H9 (cell line): ENCODE data around the gene PERCC1. TPM values are rescaled to one million over a fixed set of nuclear protein-coding genes. Genes with fewer than 3 reads are reported as not detected.

Experiments used
- DNase-seq: peaks from one replicate; pipeline ENCODE4 v3.0.0-alpha.2; 2017
- H2AFZ ChIP-seq: one replicate; pipeline ENCODE4 v1.6.1; 2013; ENCODE audit warnings: mild to moderate bottlenecking, low read length, control low read depth, moderate library complexity
- H2AK5ac ChIP-seq: 2 replicates; pipeline ENCODE4 v1.6.1; 2013; ENCODE audit warnings: low read length, control low read depth, mixed read lengths; ENCODE audit not compliant: insufficient read length
- H2BK120ac ChIP-seq: one replicate; pipeline ENCODE4 v1.6.1; 2013; ENCODE audit warnings: low read depth, mild to moderate bottlenecking, low read length, control low read depth, inconsistent platforms; ENCODE audit not compliant: poor library complexity, severe bottlenecking
- H2BK12ac ChIP-seq: 2 replicates; pipeline ENCODE4 v1.6.1; 2013; ENCODE audit warnings: low read length, control low read depth, mixed read lengths, low read depth; ENCODE audit not compliant: insufficient read length
- H2BK15ac ChIP-seq: 2 replicates; pipeline ENCODE4 v1.6.1; 2013; ENCODE audit warnings: low read depth, low read length, control low read depth
- H2BK20ac ChIP-seq: one replicate; pipeline ENCODE4 v1.6.1; 2013; ENCODE audit warnings: low read depth, mild to moderate bottlenecking, low read length, control low read depth, inconsistent platforms; ENCODE audit not compliant: poor library complexity, severe bottlenecking
- H2BK5ac ChIP-seq: 2 replicates; pipeline ENCODE4 v1.6.1; 2013; ENCODE audit warnings: low read length, control low read depth, mixed read lengths; ENCODE audit not compliant: insufficient read length
- H3K14ac ChIP-seq: 2 replicates; pipeline ENCODE4 v1.6.1; 2013; ENCODE audit warnings: low read length, control low read depth; ENCODE audit not compliant: insufficient read depth
- H3K18ac ChIP-seq: 2 replicates; pipeline ENCODE4 v1.6.1; 2013; ENCODE audit warnings: low read depth, mild to moderate bottlenecking, mixed read lengths, low read length, control low read depth; ENCODE audit not compliant: insufficient read length
- H3K23ac ChIP-seq: 2 replicates; pipeline ENCODE4 v1.6.1; 2013; ENCODE audit warnings: low read length, control low read depth, mixed read lengths, low read depth; ENCODE audit not compliant: insufficient read length
- H3K23me2 ChIP-seq: 2 replicates; pipeline ENCODE4 v1.6.1; 2013; ENCODE audit warnings: low read depth, mild to moderate bottlenecking, mixed read lengths, low read length, control low read depth; ENCODE audit not compliant: insufficient read length, poor library complexity, severe bottlenecking
- H3K27ac ChIP-seq: 2 replicates; pipeline ENCODE4 v1.5.1; 2013; ENCODE audit warnings: low read length, control low read depth, mixed read lengths, low read depth; ENCODE audit not compliant: insufficient read length
- H3K27me3 ChIP-seq: 2 replicates; pipeline ENCODE4 v1.6.1; 2013; ENCODE audit warnings: low read length, control low read depth, inconsistent platforms; ENCODE audit not compliant: insufficient read depth
- H3K4ac ChIP-seq: 2 replicates; pipeline ENCODE4 v1.6.1; 2013; ENCODE audit warnings: low read depth, mild to moderate bottlenecking, control low read depth, inconsistent platforms, low read length, moderate library complexity
- H3K4me1 ChIP-seq: 2 replicates; pipeline ENCODE4 v1.6.1; 2013; ENCODE audit warnings: low read length, control low read depth, inconsistent platforms; ENCODE audit not compliant: insufficient read depth
- H3K4me2 ChIP-seq: 2 replicates; pipeline ENCODE4 v1.6.1; 2013; ENCODE audit warnings: low read length, control low read depth, mixed read lengths; ENCODE audit not compliant: insufficient read length, insufficient read depth
- H3K56ac ChIP-seq: 2 replicates; pipeline ENCODE4 v1.6.1; 2013; ENCODE audit warnings: low read depth, mild to moderate bottlenecking, mixed read lengths, low read length, control low read depth; ENCODE audit not compliant: insufficient read length
- H3K79me1 ChIP-seq: 2 replicates; pipeline ENCODE4 v1.6.1; 2013; ENCODE audit warnings: low read depth, mild to moderate bottlenecking, moderate library complexity, low read length, control low read depth, inconsistent platforms; ENCODE audit not compliant: insufficient read depth, poor library complexity, severe bottlenecking
- H3K79me2 ChIP-seq: 2 replicates; pipeline ENCODE4 v1.6.1; 2013; ENCODE audit warnings: low read length, control low read depth, inconsistent platforms; ENCODE audit not compliant: insufficient read depth
- H3K9ac ChIP-seq: 2 replicates; pipeline ENCODE4 v1.6.1; 2013; ENCODE audit warnings: low read length, control low read depth, mixed read lengths; ENCODE audit not compliant: insufficient read length; ENCODE audit errors: extremely low read depth
- H3K9me3 ChIP-seq: one replicate; pipeline ENCODE4 v1.6.1; 2013; ENCODE audit warnings: low read depth, low read length, inconsistent platforms; ENCODE audit not compliant: control insufficient read depth
- H3T11ph ChIP-seq: one replicate; pipeline ENCODE4 v1.6.1; 2013; ENCODE audit warnings: mild to moderate bottlenecking, low read length, control low read depth, inconsistent platforms
- H4K20me1 ChIP-seq: one replicate; pipeline ENCODE4 v1.6.1; 2013; ENCODE audit not compliant: control insufficient read depth, insufficient read length, insufficient read depth
- H4K5ac ChIP-seq: 2 replicates; pipeline ENCODE4 v1.6.1; 2013; ENCODE audit warnings: low read depth, mild to moderate bottlenecking, mixed read lengths, low read length, control low read depth; ENCODE audit not compliant: insufficient read length
- H4K8ac ChIP-seq: replicated peaks from 2 replicates; pipeline ENCODE4 v1.6.1; 2013; ENCODE audit warnings: low read length, control low read depth, mixed read lengths, low read depth; ENCODE audit not compliant: insufficient read length
- H4K91ac ChIP-seq: 2 replicates; pipeline ENCODE4 v1.6.1; 2013; ENCODE audit warnings: low read depth, mild to moderate bottlenecking, moderate library complexity, mixed read lengths, low read length, control low read depth; ENCODE audit not compliant: insufficient read length
- H3K27ac Mint-ChIP-seq, 3 experiments: 2 replicates in 2 of 3; 3 replicates in 1 of 3; pipeline ENCODE4 v1.8.0; 2020 to 2021; ENCODE audit warnings: mixed read lengths in 3 of 3, mild to moderate bottlenecking in 1 of 3, moderate library complexity in 1 of 3
- H3K27me3 Mint-ChIP-seq: 2 replicates; pipeline ENCODE4 v1.8.0; 2021; ENCODE audit warnings: low read depth, mild to moderate bottlenecking, moderate library complexity, mixed read lengths
- H3K36me3 Mint-ChIP-seq, 3 experiments: 2 replicates in 2 of 3; 3 replicates in 1 of 3; pipeline ENCODE4 v1.8.0; 2020 to 2021; ENCODE audit warnings: low read depth in 3 of 3, mixed read lengths in 3 of 3; ENCODE audit not compliant: insufficient read depth in 1 of 3
- H3K4me1 Mint-ChIP-seq, 2 experiments: 2 replicates each; pipeline ENCODE4 v1.8.0; 2020; ENCODE audit warnings: mixed read lengths in 2 of 2
- H3K4me3 Mint-ChIP-seq, 2 experiments: 2 replicates in 1 of 2; 3 replicates in 1 of 2; pipeline ENCODE4 v1.8.0; 2020 to 2021; ENCODE audit warnings: mild to moderate bottlenecking in 2 of 2, mixed read lengths in 2 of 2, moderate library complexity in 1 of 2
- H3K9me3 Mint-ChIP-seq, 2 experiments: 2 replicates in 1 of 2; 3 replicates in 1 of 2; pipeline ENCODE4 v1.8.0; 2020; ENCODE audit warnings: mild to moderate bottlenecking in 2 of 2, mixed read lengths in 2 of 2, moderate library complexity in 1 of 2
- WGBS: extraction: QIAGEN DNeasy Blood & Tissue Kit; methylation state at CpG from one replicate; pipeline ENCODE4 v1.1.7; 2013; ENCODE audit warnings: missing lambda C conversion rate, low lambda C conversion rate, mixed read lengths; ENCODE audit not compliant: insufficient read length; ENCODE audit errors: extremely low coverage; 5-methylcytosine and 5-hydroxymethylcytosine counted together
- total RNA-seq: library from RNA; stranded (reverse); gene quantifications from 2 replicates; pipeline ENCODE4 v1.2.1, GENCODE V29; 2021
- TF ChIP-seq, protein P1 (sequence below): fragments of 200-600 bp; sonication (generic); conservative IDR thresholded peaks from 3 replicates; pipeline ENCODE4 v1.8.0; 2021; ENCODE audit warnings: antibody characterized with exemption, mild to moderate bottlenecking

PERCC1 gene
- total RNA-seq, 1 experiment from 2014 or later = not detected

DNA sequence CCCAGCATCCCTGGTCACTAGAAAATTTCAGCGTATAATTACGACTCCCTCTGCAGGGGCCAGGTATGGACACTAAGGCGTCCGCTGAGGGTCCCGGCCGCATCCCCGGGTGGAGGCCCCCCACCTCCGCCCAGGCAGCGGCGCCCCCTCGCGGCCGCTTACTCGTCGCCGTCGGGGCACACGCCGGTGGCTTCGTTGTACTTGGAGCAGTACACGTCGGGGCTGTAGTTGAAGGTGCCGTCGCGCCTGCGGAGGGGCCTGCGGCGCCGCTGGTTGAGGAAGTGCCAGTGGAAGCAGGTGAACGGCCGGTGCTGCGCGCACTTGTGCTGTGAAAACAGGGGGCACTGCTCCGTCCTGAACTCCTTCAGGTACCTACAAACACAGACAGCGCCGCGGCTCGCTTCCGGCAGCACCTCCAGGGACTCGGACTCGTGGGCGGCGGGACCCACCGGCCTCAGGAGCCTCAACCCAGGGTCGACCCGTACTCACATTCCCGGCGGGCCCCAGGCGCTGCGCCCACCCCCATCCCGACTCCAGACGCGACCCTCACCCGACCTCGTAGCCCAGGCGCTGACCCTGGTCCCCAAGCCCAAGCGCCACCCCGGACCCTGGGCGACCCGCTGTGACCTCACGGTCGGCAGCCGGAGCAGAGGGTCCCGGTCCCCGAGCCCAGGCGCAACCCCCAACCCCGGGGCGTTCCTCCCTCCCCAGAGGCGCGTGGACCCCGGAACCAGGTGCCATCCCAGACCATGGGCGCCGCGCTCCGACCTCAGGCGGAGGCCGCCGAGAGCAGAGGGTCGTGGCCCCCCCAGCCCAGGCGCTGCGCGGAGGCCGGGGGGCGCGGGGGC lies 17.0 kb upstream of the PERCC1 start:
- H3K4ac ChIP-seq = no peak overlapping the region
- H3K27me3 Mint-ChIP-seq = no peaks in the 10 kb centered on the region
- no peak overlapping the region for H4K5ac ChIP-seq
- H3K27ac Mint-ChIP-seq = peak overlapping the region in 1 of 3 experiments; percentile 75; a peak in 1 of 7 replicates
- no peak overlapping the region for H2BK12ac ChIP-seq
- no peak overlapping the region for H3K9ac ChIP-seq
- no peak overlapping the region for H3T11ph ChIP-seq
- H4K8ac ChIP-seq = no peak overlapping the region
- H3K9me3 Mint-ChIP-seq = no peaks in the 10 kb centered on the region
- no peak overlapping the region for H3K23ac ChIP-seq
- TF ChIP-seq, protein P1, sequence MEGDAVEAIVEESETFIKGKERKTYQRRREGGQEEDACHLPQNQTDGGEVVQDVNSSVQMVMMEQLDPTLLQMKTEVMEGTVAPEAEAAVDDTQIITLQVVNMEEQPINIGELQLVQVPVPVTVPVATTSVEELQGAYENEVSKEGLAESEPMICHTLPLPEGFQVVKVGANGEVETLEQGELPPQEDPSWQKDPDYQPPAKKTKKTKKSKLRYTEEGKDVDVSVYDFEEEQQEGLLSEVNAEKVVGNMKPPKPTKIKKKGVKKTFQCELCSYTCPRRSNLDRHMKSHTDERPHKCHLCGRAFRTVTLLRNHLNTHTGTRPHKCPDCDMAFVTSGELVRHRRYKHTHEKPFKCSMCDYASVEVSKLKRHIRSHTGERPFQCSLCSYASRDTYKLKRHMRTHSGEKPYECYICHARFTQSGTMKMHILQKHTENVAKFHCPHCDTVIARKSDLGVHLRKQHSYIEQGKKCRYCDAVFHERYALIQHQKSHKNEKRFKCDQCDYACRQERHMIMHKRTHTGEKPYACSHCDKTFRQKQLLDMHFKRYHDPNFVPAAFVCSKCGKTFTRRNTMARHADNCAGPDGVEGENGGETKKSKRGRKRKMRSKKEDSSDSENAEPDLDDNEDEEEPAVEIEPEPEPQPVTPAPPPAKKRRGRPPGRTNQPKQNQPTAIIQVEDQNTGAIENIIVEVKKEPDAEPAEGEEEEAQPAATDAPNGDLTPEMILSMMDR = peak; percentile 84
- peaks cover 2% of the 10 kb centered on the region for H3K23me2 ChIP-seq
- H2AFZ ChIP-seq = no peak overlapping the region
- no peak overlapping the region for H4K91ac ChIP-seq
- no peak overlapping the region for H2BK120ac ChIP-seq
- no peak overlapping the region for H2BK15ac ChIP-seq
- no peaks in the 10 kb centered on the region for H3K4me1 ChIP-seq
- H3K36me3 Mint-ChIP-seq = peaks cover 3 to 8% (median 4%) of the 10 kb centered on the region in 3 experiments; a peak in 5 of 7 replicates
- peak overlapping the region; percentile 26; the same call in 1 of the 2 replicates for H3K14ac ChIP-seq
- peak; percentile 83 for DNase-seq
- H3K27me3 ChIP-seq = no peaks in the 10 kb centered on the region
- H3K27ac ChIP-seq = no peak overlapping the region
- no peak overlapping the region for H2AK5ac ChIP-seq
- peaks cover 3 to 6% of the 10 kb centered on the region in 2 experiments; a peak in 2 of 4 replicates for H3K4me1 Mint-ChIP-seq
- WGBS = no CpG with 5 or more reads among the region's 85 CpGs
- H3K79me1 ChIP-seq = no peaks in the 10 kb centered on the region
- H3K79me2 ChIP-seq = 0 out of 2 replicates have a peak, but pooled peaks cover 2% of the 10 kb centered on the region
- H3K56ac ChIP-seq = no peak overlapping the region
- peak overlapping the region; percentile 73 for H3K18ac ChIP-seq
- H3K9me3 ChIP-seq = no peaks in the 10 kb centered on the region
- H2BK20ac ChIP-seq = no peak overlapping the region
- no peak overlapping the region for H2BK5ac ChIP-seq
- H3K4me2 ChIP-seq = peak overlapping the region; percentile 17
- H3K4me3 Mint-ChIP-seq = peak overlapping the region; percentile 76 to 88
- H4K20me1 ChIP-seq = no peaks in the 10 kb centered on the region
